ENCODE results near the gene TMEM37.

The TMEM37 gene

GRCh38 chr2:119417908-119418307, 13.7 kb upstream of the TMEM37 start:
- no peak for DNase-seq (ENCODE audit: low read depth in 4 of 4, low spot score in 1 of 4)

- no peak for DNase-seq (ENCODE audit: low read depth in 4 of 4, low spot score in 1 of 4)
Measured at GRCh38 chr2:119419065-119419464, 12.6 kb upstream of the TMEM37 start.

- no peak for DNase-seq (ENCODE audit: low read depth in 4 of 4, low spot score in 1 of 4)
Measured at GRCh38 chr2:119419803-119420508, 11.7 kb upstream of the TMEM37 start.

DNA sequence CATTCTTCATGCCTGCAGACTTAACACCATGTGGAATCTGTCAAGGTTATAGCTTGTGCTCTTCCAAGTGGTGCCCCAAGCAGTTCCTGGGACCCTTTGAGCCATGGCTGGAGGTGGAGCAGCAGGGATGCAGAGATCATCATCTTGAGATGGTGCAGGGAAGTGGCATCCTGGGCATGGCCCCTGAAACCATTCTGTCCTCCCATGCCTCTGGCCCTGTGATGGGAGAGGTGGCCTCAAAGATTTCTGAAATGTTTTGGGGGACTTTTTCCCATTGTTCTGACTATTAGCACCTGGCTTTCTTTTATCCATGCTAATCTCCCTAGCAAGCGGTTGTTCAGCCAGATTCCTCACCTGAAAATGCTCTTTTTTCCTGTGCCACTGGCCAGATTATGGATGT, 10.3 kb upstream of the TMEM37 start:
- DNase-seq (ENCODE audit: low read depth in 4 of 4, low spot score in 1 of 4): no peak

GRCh38 chr2:119421741-119422140, 9.9 kb upstream of the TMEM37 start:
- DNase-seq (ENCODE audit: low read depth in 4 of 4, low spot score in 1 of 4): no peak

- no peak for DNase-seq (ENCODE audit: low read depth in 4 of 4, low spot score in 1 of 4)
Measured at GRCh38 chr2:119422360-119423107, 9.1 kb upstream of the TMEM37 start.

DNA sequence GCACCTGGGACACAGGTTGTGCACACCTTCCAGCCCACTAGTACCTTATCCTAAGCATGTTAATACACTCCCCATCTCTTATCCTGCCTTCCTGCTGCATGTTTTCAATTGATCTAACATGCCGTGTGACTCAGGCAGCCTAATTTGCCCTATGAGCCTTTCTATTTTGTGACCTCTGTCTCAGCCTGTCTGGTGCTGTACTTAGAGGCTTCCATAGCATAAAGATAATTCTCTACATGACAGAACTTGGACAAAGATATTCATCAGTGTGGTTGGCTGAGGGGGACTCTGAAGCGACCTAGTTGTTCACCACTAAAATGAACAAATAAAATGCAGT, 8.6 kb upstream of the TMEM37 start:
- DNase-seq (ENCODE audit: low read depth in 4 of 4, low spot score in 1 of 4): no peak

- DNase-seq (ENCODE audit: low read depth in 4 of 4, low spot score in 1 of 4): no peak
Measured at GRCh38 chr2:119423811-119424210, 7.8 kb upstream of the TMEM37 start.

DNA sequence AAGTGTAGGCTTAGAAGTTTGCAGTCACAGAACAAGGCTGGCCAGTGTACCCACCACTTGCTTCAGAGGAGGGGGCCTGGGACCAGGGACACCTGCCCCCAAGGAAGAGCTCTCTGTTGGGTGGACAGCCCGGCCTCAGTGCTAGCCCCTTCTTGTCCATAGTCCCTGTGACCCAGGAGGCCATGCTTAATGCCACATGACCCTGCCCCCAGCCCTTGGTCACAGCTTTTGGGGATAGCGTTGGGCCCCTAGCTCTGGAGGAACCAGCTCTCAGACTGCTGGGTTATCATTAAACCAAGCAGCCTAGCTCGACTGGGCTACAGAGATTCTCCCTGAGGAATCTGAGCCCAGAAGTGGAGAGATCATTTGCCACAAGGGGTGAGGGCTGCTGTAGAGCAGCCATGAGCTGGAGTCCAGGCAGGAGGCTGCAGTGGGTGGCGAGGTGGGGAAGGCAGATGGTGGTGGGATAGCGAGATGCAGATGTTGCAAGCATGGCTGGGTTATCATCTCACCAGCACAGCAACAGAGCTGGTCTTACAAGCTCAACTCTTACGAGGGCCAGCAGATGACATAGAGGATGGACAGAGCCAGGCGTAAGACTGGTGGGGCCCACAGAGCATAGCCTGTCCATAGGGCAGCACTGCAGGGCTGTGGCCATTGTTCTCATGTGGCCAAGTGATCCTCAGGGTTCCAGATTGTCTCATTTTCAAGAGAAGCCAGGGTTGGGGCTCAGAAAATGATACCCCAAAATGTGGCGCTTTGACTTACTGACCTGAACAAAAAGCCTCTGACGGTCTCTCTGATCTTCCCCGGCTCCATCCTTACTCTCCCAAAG, 7.2 kb upstream of the TMEM37 start:
- DNase-seq (ENCODE audit: low read depth in 4 of 4, low spot score in 1 of 4): no peak

- DNase-seq (ENCODE audit: low read depth in 4 of 4, low spot score in 1 of 4): no peak
Measured at GRCh38 chr2:119425119-119425405, 6.6 kb upstream of the TMEM37 start.

DNA sequence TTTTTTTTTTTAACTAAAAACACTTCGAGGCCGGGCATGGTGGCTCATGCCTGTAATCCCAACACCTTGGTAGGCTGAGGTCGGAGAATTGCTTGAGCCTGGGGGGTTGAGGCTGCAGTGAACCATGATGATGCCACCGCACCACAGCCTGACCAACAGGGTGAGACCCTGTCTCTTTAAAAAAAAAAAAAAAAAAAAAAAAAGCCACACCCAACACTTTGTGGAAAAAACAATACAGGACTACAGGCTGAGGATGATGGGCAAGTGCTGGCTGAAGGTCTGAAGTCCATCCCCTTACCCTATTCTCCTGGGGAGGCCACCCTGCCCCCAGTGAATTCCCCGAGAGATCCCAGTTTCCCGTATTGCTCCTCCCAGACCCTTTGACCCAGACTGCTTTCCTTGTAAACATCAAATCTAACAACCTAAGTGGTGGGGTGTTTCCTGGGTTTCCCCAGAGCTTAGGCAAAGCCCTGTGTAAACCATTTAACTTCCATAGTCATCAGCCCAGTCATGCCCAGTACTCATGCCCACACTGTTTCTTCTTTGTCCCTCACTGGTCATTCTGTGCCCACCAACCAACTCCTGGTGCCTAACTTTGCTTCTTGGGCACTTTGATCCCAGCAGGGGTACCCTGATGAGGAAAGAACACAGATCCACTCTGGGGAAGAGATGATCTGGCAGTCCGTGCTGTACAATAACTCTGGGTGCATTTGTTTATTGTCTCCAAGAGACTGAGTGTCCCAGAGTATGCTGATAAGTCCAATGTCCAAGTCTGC, 5.8 kb upstream of the TMEM37 start:
- DNase-seq (ENCODE audit: low read depth in 4 of 4, low spot score in 1 of 4): no peak

DNA sequence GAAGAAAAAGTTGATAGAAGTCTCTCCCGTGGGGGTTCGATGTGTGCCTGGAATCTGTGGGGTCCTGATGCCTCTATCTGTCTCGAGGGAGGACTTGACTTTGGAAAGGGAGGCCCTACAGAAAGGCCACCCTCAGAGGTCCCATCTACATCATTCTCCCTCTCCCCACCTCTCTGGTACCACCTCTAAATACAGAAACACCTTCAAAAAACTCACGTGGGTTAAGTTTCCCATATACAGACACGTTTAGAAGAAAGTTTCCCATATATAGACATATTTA, 5.3 kb upstream of the TMEM37 start:
- DNase-seq (ENCODE audit: low read depth in 4 of 4, low spot score in 1 of 4): no peak

- DNase-seq (ENCODE audit: low read depth in 4 of 4, low spot score in 1 of 4): no peak
Measured at GRCh38 chr2:119426801-119427395, 4.8 kb upstream of the TMEM37 start.

DNA sequence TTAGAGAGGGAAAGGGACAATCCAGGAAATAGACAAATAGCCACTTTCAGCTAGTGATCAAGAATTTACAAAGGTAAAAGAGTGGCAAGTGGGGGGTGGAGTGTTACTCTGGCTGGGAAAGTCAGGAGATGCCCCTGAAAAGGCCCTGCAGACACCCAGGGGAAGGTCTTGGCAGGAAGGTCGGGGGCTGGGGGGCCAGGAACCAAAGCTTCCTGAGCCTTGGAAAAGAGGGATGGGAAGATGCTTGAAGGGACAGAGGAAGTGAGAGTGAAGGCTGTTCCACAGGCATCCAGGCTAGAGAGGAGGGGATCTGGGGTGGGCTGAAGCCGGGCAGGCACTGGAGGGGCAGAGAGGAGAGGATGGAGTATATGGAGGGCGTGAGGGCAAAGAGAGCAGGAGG, 3.9 kb upstream of the TMEM37 start:
- no peak for DNase-seq (ENCODE audit: low read depth in 4 of 4, low spot score in 1 of 4)

DNA sequence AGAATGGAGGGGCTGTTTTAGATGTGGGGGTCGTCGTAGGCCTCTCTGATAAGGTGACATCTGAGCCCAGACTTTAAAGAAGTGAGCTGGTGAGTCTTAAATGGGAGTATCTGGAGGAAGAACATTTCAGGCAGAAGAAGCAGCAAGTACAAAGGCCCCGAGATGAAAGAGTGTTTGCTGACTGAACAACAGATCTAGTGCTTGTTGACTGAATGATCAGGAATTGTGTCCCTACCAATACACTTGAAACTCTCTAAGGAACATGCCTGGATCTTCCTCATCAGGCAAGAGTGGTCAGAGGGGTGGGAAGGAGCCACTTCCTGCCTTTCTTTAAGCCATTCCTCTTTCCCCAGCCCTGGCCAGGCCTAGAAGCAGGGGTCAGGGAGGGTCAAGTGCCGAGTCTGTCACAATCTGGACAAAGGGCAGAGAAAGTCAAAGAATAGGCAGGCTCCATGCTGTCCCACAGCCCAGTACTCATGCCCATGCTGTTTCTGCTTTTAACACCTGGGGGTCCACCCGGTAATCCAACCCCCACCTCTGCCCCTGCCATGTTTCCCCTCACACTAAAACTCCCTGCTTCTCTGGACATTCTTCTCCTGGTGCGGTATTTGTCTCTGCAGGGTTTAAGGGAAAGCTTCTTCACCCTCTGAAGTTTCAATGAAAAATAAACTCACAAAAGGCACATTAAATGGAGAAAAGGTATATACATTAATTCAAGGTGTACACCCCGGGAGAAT, 3.0 kb upstream of the TMEM37 start:
- DNase-seq (ENCODE audit: low read depth in 4 of 4, low spot score in 1 of 4): no peak

DNA sequence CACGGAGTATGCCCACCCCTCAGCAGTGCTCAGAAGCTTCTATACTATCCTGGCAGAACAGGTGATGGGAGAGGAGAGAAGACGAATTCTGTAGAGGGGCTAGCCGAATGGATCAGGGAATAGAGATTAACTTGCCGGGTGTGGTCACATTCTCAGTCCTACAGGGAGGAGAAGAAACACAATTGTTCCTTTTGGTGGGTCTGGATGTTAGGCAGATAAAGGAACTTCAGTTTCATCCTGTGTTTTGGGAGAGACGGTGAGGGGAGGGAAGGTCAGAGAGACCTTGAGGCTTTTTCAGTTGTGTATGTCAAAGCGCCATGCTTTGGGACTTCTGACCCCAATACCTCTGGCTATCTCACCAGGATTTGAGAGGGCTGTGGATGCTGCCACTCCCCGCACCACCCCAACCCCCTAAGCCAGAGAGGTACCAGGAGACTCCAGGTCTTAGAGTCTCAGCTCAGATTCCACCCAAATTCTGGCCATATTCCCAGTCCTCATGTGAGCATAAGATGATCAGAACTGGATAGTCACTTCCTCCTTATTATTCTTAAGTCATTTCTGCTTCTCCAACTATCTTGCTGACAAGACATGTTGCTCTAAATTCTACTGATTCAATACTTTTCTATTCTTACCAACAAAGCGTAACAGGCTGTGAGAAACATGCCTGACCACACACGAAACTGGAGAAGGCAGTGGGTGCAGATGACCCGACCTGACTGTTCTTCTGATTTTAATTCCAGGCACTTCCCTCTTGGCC, 2.3 kb upstream of the TMEM37 start:
- DNase-seq (ENCODE audit: low read depth in 4 of 4, low spot score in 1 of 4): no peak

- no peak for DNase-seq (ENCODE audit: low read depth in 4 of 4, low spot score in 1 of 4)
Measured at GRCh38 chr2:119430023-119430498, 1.6 kb upstream of the TMEM37 start.

DNA sequence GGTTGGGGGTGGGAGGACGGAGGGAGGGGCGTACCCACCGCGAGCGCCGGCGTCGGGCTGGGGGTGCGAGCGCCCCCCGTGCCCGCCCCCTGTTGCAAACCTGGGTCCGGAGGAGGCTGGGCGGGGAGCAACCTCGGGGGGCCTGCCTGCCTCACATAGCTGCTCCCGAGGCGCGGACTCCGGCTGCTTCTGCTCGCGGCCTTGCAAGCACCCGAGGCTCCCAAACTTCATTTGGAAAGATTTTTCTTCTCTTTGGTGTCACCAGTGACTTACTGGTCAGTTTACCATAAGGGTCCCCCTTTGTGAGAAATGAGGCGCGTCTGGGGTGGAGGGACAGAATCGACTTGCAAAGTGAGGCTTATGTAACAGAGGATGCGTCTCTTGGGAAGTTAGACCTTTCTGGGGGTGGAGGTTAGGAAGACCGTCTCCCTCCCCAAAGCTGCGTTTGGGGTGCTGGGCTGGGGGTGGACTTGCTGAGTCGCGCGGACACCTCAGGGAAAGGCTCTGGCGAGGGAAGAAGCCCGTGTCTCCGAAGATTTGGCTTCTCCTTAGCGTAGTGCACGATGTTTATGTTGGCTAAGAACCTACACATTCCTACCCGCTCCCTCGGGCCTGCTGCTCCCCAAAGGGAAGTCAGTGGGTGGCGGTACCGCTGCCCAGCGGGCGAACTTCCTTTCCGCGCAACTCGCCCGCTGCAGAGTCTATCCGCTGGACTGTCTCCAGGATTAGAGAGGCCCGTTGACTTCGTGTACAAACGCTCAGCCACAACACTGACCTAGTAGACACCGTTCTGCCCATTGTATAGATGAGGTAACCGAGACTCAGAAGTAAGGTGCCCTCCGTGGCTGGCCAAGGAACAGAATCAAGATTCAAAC, 559 bp downstream of the TMEM37 start:
- DNase-seq (ENCODE audit: low read depth in 4 of 4, low spot score in 1 of 4): no peak
